Measurements from ENCODE around the gene DNAJC15.

DNAJC15 gene

DNA sequence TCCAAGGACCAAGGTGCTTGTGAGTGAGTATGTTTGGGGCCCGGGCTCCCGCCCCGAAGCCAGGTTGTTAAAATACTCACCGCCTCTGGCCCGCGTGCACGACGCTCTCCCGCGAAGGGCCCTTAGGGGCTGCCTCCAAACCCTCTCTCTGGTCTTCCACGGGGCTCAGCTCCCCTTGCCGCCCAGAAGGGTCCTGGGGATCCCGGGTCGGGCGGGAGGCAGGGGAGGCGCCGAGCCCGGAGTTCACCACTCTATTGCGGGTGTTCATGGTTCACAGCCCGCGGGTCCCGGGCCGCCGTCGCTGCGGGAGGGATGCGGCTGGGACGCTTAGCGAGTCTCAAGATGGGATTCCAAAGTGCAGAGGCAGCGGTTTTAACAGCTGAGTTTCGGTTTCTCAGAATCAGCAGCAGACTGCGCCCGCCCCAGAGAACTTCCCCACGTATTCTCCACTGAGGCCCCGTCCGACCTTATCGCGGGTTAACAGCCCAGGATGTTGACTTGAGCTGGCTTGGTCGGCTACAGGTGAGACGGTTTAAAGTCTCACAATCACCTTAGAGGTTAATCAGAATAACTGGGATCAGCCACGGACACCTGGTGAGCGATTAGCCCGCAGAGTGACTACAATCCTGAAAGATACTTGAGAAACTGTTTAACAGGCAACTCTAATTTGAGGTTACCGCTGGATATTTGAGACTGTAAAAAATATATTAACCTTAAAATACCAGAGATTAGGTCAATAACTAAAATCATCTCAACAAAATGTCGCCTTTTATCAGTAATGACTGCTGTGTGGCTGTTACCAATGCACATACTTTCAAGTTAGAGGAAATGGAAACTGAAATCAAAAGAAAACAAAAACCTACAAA is 31.3 kb upstream of the DNAJC15 start, which contains the start of gene EPSTI1:
EPSTI1 (minus strand) TSS at position 344 of the 866 bp plus-strand sequence; CDS start at position 268, 76 bp downstream.
- Histone ChIP-seq H3K36me3 (ENCODE audit: insufficient read depth, low read length) (no peaks in the 10 kb centered on the region), H3K4me3 (ENCODE audit: low read length, poor library complexity, severe bottlenecking) (peak within 1 kb of the TSS; percentile 74), H3K9me3 (ENCODE audit: insufficient read depth, low read depth, low read length) (no peaks in the 10 kb centered on the region), H4K20me1 (ENCODE audit: insufficient read depth, low read length, poor library complexity, severe bottlenecking) (no peaks in the 10 kb centered on the region), H3F3A (ENCODE audit: low read depth) (no peaks in the 10 kb centered on the region; the same call in 1 of the 2 replicates), H3K4me1 (ENCODE audit: insufficient read depth, low read length, poor library complexity, severe bottlenecking) (peaks cover 24% of the 10 kb centered on the region), H3K4me2 (ENCODE audit: low read depth, low read length, poor library complexity, severe bottlenecking) (peak within 1 kb of the TSS; percentile 75), H2AFZ (ENCODE audit: low read length) (peak within 1 kb of the TSS; percentile 82), H3K9me2 (replicated peaks; ENCODE audit: low read depth, low read length) (no peaks in the 10 kb centered on the region), H3K79me2 (ENCODE audit: insufficient read depth, low read length) (no peaks in the 10 kb centered on the region), H3K9ac (ENCODE audit: low read depth, low read length, poor library complexity, severe bottlenecking) (peak within 1 kb of the TSS; percentile 67), H3K27me3 (ENCODE audit: insufficient read depth, low read length, poor library complexity, severe bottlenecking) (no peaks in the 10 kb centered on the region)
- TF ChIP-seq EZH2phosphoT487 (IDR thresholded peaks at IDR 0.05; ENCODE audit: borderline replicate concordance) = no peak
- TF ChIP-seq, protein P1, sequence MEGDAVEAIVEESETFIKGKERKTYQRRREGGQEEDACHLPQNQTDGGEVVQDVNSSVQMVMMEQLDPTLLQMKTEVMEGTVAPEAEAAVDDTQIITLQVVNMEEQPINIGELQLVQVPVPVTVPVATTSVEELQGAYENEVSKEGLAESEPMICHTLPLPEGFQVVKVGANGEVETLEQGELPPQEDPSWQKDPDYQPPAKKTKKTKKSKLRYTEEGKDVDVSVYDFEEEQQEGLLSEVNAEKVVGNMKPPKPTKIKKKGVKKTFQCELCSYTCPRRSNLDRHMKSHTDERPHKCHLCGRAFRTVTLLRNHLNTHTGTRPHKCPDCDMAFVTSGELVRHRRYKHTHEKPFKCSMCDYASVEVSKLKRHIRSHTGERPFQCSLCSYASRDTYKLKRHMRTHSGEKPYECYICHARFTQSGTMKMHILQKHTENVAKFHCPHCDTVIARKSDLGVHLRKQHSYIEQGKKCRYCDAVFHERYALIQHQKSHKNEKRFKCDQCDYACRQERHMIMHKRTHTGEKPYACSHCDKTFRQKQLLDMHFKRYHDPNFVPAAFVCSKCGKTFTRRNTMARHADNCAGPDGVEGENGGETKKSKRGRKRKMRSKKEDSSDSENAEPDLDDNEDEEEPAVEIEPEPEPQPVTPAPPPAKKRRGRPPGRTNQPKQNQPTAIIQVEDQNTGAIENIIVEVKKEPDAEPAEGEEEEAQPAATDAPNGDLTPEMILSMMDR (conservative IDR thresholded peaks at IDR 0.05; ENCODE audit: low read length) = no peak

DNA sequence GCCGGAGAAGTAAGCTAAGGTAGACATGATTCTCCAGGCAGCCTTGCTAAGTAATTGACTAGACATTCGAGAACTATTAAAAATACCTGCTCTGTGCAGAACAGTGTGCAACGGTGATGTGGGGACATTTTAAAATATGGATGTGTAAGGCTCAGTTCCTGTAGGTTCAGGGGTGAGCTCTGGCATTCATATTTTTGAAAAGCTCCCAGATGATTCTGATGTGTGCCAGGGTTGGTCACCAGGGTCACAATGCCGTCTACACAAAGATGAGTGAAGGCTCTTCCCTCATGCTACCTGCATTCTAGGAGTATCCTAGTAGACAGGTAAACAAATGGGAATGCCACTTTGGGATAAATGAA is 30.6 kb upstream of the DNAJC15 start:
- H3K79me2 ChIP-seq (ENCODE audit: insufficient read depth, low read length) = no peaks in the 10 kb centered on the region
- H3K4me1 ChIP-seq (ENCODE audit: insufficient read depth, low read length, poor library complexity, severe bottlenecking) = peaks cover 24% of the 10 kb centered on the region
- H3K36me3 ChIP-seq (ENCODE audit: insufficient read depth, low read length) = no peaks in the 10 kb centered on the region
- H3K27me3 ChIP-seq (ENCODE audit: insufficient read depth, low read length, poor library complexity, severe bottlenecking) = no peaks in the 10 kb centered on the region
- TF ChIP-seq EZH2phosphoT487 (IDR thresholded peaks at IDR 0.05; ENCODE audit: borderline replicate concordance) = no peak
- TF ChIP-seq, protein P1 (conservative IDR thresholded peaks at IDR 0.05; ENCODE audit: low read length) = no peak
- no peaks in the 10 kb centered on the region for H4K20me1 ChIP-seq (ENCODE audit: insufficient read depth, low read length, poor library complexity, severe bottlenecking)
- H3K9ac ChIP-seq (ENCODE audit: low read depth, low read length, poor library complexity, severe bottlenecking) = peak overlapping the region; percentile 67
- H3K4me3 ChIP-seq (ENCODE audit: low read length, poor library complexity, severe bottlenecking) = peak overlapping the region; percentile 74
- H3K9me2 ChIP-seq (replicated peaks; ENCODE audit: low read depth, low read length) = no peaks in the 10 kb centered on the region
- no peaks in the 10 kb centered on the region; the same call in 1 of the 2 replicates for H3F3A ChIP-seq (ENCODE audit: low read depth)
- peak overlapping the region; percentile 82 for H2AFZ ChIP-seq (ENCODE audit: low read length)
- H3K9me3 ChIP-seq (ENCODE audit: insufficient read depth, low read depth, low read length) = no peaks in the 10 kb centered on the region
- H3K4me2 ChIP-seq (ENCODE audit: low read depth, low read length, poor library complexity, severe bottlenecking) = peak overlapping the region; percentile 75

DNA sequence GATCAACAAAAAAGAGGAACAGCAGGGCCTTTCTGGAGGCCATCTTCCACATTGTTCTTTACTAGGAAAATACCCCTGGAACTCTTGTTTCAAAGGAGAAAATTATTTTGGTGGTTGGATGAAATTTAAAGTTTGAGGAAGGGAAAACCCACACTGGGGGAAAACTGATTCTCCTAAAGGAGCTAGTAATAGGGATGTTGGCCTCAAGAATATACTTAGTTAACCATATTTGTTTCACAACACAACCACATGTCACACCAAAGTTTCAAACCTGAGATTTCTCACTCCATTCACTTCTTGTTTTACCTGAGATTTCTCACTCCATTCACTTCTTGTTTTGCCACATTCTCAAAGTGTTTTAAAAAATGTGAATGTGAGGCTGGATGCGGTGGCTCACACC is 28.5 kb upstream of the DNAJC15 start:
- Histone ChIP-seq H3K4me2 (ENCODE audit: low read depth, low read length, poor library complexity, severe bottlenecking) (no peak overlapping the region), H2AFZ (ENCODE audit: low read length) (peak overlapping the region; percentile 8; the same call in 1 of the 2 replicates), H3K9me3 (ENCODE audit: insufficient read depth, low read depth, low read length) (no peaks in the 10 kb centered on the region), H3K27me3 (ENCODE audit: insufficient read depth, low read length, poor library complexity, severe bottlenecking) (no peaks in the 10 kb centered on the region), H3K36me3 (ENCODE audit: insufficient read depth, low read length) (no peaks in the 10 kb centered on the region), H3K9ac (ENCODE audit: low read depth, low read length, poor library complexity, severe bottlenecking) (no peak overlapping the region), H3K79me2 (ENCODE audit: insufficient read depth, low read length) (no peaks in the 10 kb centered on the region), H3K9me2 (replicated peaks; ENCODE audit: low read depth, low read length) (no peaks in the 10 kb centered on the region), H3K4me3 (ENCODE audit: low read length, poor library complexity, severe bottlenecking) (no peak overlapping the region), H3K4me1 (ENCODE audit: insufficient read depth, low read length, poor library complexity, severe bottlenecking) (peaks cover 24% of the 10 kb centered on the region), H4K20me1 (ENCODE audit: insufficient read depth, low read length, poor library complexity, severe bottlenecking) (no peaks in the 10 kb centered on the region), H3F3A (ENCODE audit: low read depth) (no peaks in the 10 kb centered on the region; the same call in 1 of the 2 replicates)
- TF ChIP-seq, protein P1 (conservative IDR thresholded peaks at IDR 0.05; ENCODE audit: low read length) = no peak
- TF ChIP-seq EZH2phosphoT487 (IDR thresholded peaks at IDR 0.05; ENCODE audit: borderline replicate concordance) = no peak

Measured in Loucy (cell line).